A549 (cell line): ENCODE measurements around the gene SF3A1. TPM values are rescaled to one million over a fixed set of nuclear protein-coding genes. Genes with fewer than 3 reads are reported as not detected.

Source experiments
- ATAC-seq, 2 experiments: fragments of 200-7000 bp in 1 of 2; fragments of >200 bp in 1 of 2; cut with Nextera tagmentation in 1 of 2; cut with Tn5 transposase in 1 of 2; 3 replicates each; pipeline versions ENCODE4 v1.8.0 to v1.9.1; 2018 to 2020; ENCODE audit warnings: mild to moderate bottlenecking in 1 of 2, moderate library complexity in 1 of 2
- CTCF ChIA-PET: fragments of 300-600 bp; sonication (Branson Sonifier 250); formaldehyde crosslinking; extraction: SDS; loops from one replicate; lab custom pipeline; 2021; ENCODE audit warnings: antibody characterized with exemption, inconsistent platforms; lab: Yijun Ruan, JAX
- POLR2A ChIA-PET: fragments of 350-600 bp; formaldehyde crosslinking; extraction: SDS; loops from one replicate; lab custom pipeline; 2021; ENCODE audit warnings: antibody characterized with exemption, inconsistent platforms; lab: Yijun Ruan, JAX
- DNase-seq, 2 experiments: peaks; one replicate each; pipeline versions ENCODE4 v3.0.0 to v3.0.0-alpha.2; 2011 to 2016; ENCODE audit warnings: low read depth in 1 of 2, low spot score in 1 of 2
- FAIRE-seq: peaks from 2 replicates; lab custom pipeline; 2011; peaks lifted over from hg19 to GRCh38; lab: Jason Lieb, UNC
- H3K27ac ChIP-seq, 2 experiments: fragments of >200 bp; sonication (Bioruptor Twin); formaldehyde crosslinking; 3 replicates each; pipeline ENCODE4 v1.5.1; 2016 to 2017
- H3K4me1 ChIP-seq: fragments of >200 bp; sonication (Bioruptor Twin); formaldehyde crosslinking; 3 replicates; pipeline ENCODE4 v1.6.1; 2016
- H3K4me2 ChIP-seq: fragments of >200 bp; sonication (Bioruptor Twin); formaldehyde crosslinking; 3 replicates; pipeline ENCODE4 v1.6.1; 2016
- H3K4me3 ChIP-seq: fragments of >200 bp; sonication (Bioruptor Twin); formaldehyde crosslinking; 3 replicates; pipeline ENCODE4 v1.5.1; 2016
- H3K9me3 ChIP-seq: fragments of >200 bp; sonication (Bioruptor Twin); formaldehyde crosslinking; 3 replicates; pipeline ENCODE4 v1.6.1; 2016
- BHLHE40 ChIP-seq: IDR thresholded peaks from 2 replicates; pipeline ENCODE4 v1.6.1; 2012; ENCODE audit warnings: low read depth, low read length, inconsistent platforms
- CHD4 ChIP-seq: fragments of 200-600 bp; sonication (generic); IDR thresholded peaks from 2 replicates; pipeline ENCODE4 v1.6.1; 2016; ENCODE audit warnings: antibody characterized with exemption, mild to moderate bottlenecking, borderline replicate concordance
- EHF ChIP-seq: fragments of 250-450 bp; sonication (Bioruptor Pico); IDR thresholded peaks from 2 replicates; pipeline ENCODE4 v1.5.0; 2020; ENCODE audit warnings: mild to moderate bottlenecking
- ESRRA ChIP-seq: fragments of 150-350 bp; IDR thresholded peaks from 2 replicates; pipeline ENCODE4 v1.6.1; 2014; ENCODE audit warnings: mild to moderate bottlenecking, low read length, borderline replicate concordance
- GATA3 ChIP-seq: IDR thresholded peaks from 2 replicates; pipeline ENCODE4 v1.6.1; 2012; ENCODE audit warnings: borderline replicate concordance
- HDAC2 ChIP-seq: fragments of 200-600 bp; sonication (generic); IDR thresholded peaks from 2 replicates; pipeline ENCODE4 v1.6.1; 2016
- HOXB13 ChIP-seq: fragments of 250-450 bp; sonication (Bioruptor Pico); IDR thresholded peaks from 2 replicates; pipeline ENCODE4 v1.5.0; 2020; ENCODE audit warnings: low read depth, mild to moderate bottlenecking, moderate library complexity
- JUN ChIP-seq, 2 experiments: fragments of >200 bp; sonication (Bioruptor Twin); formaldehyde crosslinking; IDR thresholded peaks; 2 replicates in 1 of 2; 3 replicates in 1 of 2; pipeline ENCODE4 v1.6.1; 2016 to 2017
- MAX ChIP-seq: IDR thresholded peaks from 2 replicates; pipeline ENCODE4 v1.6.1; 2012
- MYC ChIP-seq: IDR thresholded peaks from 2 replicates; pipeline ENCODE4 v1.6.1; 2012; ENCODE audit warnings: mild to moderate bottlenecking, inconsistent platforms, low read length, improper control_type of control experiment, borderline replicate concordance
- NFE2L2 ChIP-seq: fragments of 150-350 bp; conservative IDR thresholded peaks from 2 replicates; pipeline ENCODE4 v1.6.1; 2014; ENCODE audit warnings: low read length
- NPAS2 ChIP-seq: fragments of 250-450 bp; sonication (Bioruptor Pico); IDR thresholded peaks from 2 replicates; pipeline ENCODE4 v1.8.0; 2022; ENCODE audit warnings: mild to moderate bottlenecking, moderate library complexity, borderline replicate concordance
- NR3C1 ChIP-seq: fragments of >200 bp; sonication (Bioruptor Twin); formaldehyde crosslinking; IDR thresholded peaks from 3 replicates; pipeline ENCODE4 v1.6.1; 2017
- PBX3 ChIP-seq: IDR thresholded peaks from 2 replicates; pipeline ENCODE4 v1.6.1; 2012
- POLR2A ChIP-seq: IDR thresholded peaks from 2 replicates; pipeline ENCODE4 v1.6.1; 2012; ENCODE audit warnings: mild to moderate bottlenecking, low read length
- ZSCAN20 ChIP-seq: fragments of 250-450 bp; sonication (Bioruptor Pico); IDR thresholded peaks from 2 replicates; pipeline ENCODE4 v1.8.0; 2022; ENCODE audit warnings: mild to moderate bottlenecking, moderate library complexity
- WGBS: methylation state at CpG from one replicate; pipeline ENCODE4 v1.1.6; 2017; ENCODE audit errors: missing lambda C conversion rate; 5-methylcytosine and 5-hydroxymethylcytosine counted together
- polyA plus RNA-seq, 4 experiments: library from polyadenylated mRNA; depleted of rRNA in 3 of 4; stranded (reverse); fragments of >200 nt; fragmentation: RNase III in 1 of 4; extraction: RNeasy Plus Mini Kit Qiagen cat#74134 plus additional on column Dnase treatment in 1 of 4; gene quantifications; 2 replicates in 3 of 4; 3 replicates in 1 of 4; pipeline ENCODE4 v1.2.3, GENCODE V29; 2011 to 2017
- TF ChIP-seq, protein P1 (sequence below): fragments of 200-600 bp; sonication (generic); IDR thresholded peaks from 2 replicates; pipeline ENCODE4 v1.6.1; 2016; ENCODE audit warnings: antibody characterized with exemption, mild to moderate bottlenecking, moderate library complexity
- TF ChIP-seq, protein P2 (sequence below): fragments of >200 bp; sonication (Bioruptor Twin); formaldehyde crosslinking; IDR thresholded peaks from 3 replicates; pipeline ENCODE4 v1.6.1; 2016

SF3A1 gene
- polyA plus RNA-seq, 2 of the 4 experiments (the other 2 are of a cell fraction): 47.0 to 57.9 TPM

- TF ChIP-seq, protein P1, sequence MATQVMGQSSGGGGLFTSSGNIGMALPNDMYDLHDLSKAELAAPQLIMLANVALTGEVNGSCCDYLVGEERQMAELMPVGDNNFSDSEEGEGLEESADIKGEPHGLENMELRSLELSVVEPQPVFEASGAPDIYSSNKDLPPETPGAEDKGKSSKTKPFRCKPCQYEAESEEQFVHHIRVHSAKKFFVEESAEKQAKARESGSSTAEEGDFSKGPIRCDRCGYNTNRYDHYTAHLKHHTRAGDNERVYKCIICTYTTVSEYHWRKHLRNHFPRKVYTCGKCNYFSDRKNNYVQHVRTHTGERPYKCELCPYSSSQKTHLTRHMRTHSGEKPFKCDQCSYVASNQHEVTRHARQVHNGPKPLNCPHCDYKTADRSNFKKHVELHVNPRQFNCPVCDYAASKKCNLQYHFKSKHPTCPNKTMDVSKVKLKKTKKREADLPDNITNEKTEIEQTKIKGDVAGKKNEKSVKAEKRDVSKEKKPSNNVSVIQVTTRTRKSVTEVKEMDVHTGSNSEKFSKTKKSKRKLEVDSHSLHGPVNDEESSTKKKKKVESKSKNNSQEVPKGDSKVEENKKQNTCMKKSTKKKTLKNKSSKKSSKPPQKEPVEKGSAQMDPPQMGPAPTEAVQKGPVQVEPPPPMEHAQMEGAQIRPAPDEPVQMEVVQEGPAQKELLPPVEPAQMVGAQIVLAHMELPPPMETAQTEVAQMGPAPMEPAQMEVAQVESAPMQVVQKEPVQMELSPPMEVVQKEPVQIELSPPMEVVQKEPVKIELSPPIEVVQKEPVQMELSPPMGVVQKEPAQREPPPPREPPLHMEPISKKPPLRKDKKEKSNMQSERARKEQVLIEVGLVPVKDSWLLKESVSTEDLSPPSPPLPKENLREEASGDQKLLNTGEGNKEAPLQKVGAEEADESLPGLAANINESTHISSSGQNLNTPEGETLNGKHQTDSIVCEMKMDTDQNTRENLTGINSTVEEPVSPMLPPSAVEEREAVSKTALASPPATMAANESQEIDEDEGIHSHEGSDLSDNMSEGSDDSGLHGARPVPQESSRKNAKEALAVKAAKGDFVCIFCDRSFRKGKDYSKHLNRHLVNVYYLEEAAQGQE: no peak
- no peak for TF ChIP-seq NPAS2
- no peak for TF ChIP-seq GATA3
These were observed 31.5 kb downstream of the SF3A1 start (continued) for GRCh38 chr22:30325065-30325720.

- peaks cover 24% of the 10 kb centered on the region for H3K4me1 ChIP-seq
- no peak overlapping the region for H3K27ac ChIP-seq
- H3K4me2 ChIP-seq: peak overlapping the region; percentile 93
- FAIRE-seq (no peak), DNase-seq (no peak), ATAC-seq (no peak)
- WGBS: 85% methylated on average over 8 of the region's 8 CpGs
- TF ChIP-seq PBX3 (no peak), EHF (CRISPR knock-in tag) (no peak), ESRRA (no peak), MAX (no peak), HDAC2 (no peak), HOXB13 (CRISPR knock-in tag) (no peak), POLR2A (no peak), CHD4 (no peak), BHLHE40 (no peak), NFE2L2 (no peak), JUN (IDR thresholded peaks at IDR 0.05) (no peak), ZSCAN20 (CRISPR knock-in tag) (no peak)
- TF ChIP-seq, protein P2, sequence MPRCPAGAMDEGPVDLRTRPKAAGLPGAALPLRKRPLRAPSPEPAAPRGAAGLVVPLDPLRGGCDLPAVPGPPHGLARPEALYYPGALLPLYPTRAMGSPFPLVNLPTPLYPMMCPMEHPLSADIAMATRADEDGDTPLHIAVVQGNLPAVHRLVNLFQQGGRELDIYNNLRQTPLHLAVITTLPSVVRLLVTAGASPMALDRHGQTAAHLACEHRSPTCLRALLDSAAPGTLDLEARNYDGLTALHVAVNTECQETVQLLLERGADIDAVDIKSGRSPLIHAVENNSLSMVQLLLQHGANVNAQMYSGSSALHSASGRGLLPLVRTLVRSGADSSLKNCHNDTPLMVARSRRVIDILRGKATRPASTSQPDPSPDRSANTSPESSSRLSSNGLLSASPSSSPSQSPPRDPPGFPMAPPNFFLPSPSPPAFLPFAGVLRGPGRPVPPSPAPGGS: no peak
- H3K9me3 ChIP-seq: no peaks in the 10 kb centered on the region
- POLR2A ChIA-PET: no interaction called here
- CTCF ChIA-PET: interaction anchor here (0.9 to 3.0 kb wide), 4 partner anchors 8 to 36 kb away, joined by 3 to 20 read pairs (median 6); no protein-coding TSS in a partner anchor
- no peak overlapping the region for H3K4me3 ChIP-seq
These were observed 32.5 kb downstream of the SF3A1 start for GRCh38 chr22:30324014-30324730.

GRCh38 chr22:30323246-30323645 lies 33.4 kb downstream of the SF3A1 start:
- FAIRE-seq: no peak
- DNase-seq: no peak
- no peak overlapping the region for H3K27ac ChIP-seq
- 92% methylated on average over 3 of the region's 3 CpGs for WGBS
- H3K4me2 ChIP-seq: no peak overlapping the region
- H3K9me3 ChIP-seq: no peaks in the 10 kb centered on the region
- POLR2A ChIA-PET: interaction anchor here (1.2 kb wide), 1 partner anchor 34 kb away, joined by 3 read pairs; the partner anchor contains the start of genes CCDC157 and SF3A1
- H3K4me3 ChIP-seq: no peak overlapping the region
- CTCF ChIA-PET: interaction anchor here (0.8 to 3.0 kb wide), 6 partner anchors 9 to 63 kb away, joined by 3 to 20 read pairs (median 6); no protein-coding TSS in a partner anchor
- TF ChIP-seq ESRRA (no peak), MYC (no peak), NR3C1 (no peak)
- TF ChIP-seq, all 56 proteins: peak for 0
- H3K4me1 ChIP-seq: peaks cover 24% of the 10 kb centered on the region
- ATAC-seq: no peak
